ENCODE measurements around the gene LYL1. TPM values are rescaled to one million over a fixed set of nuclear protein-coding genes. Genes with fewer than 3 reads are reported as not detected.

Gene LYL1
- total and polyA plus RNA-seq, 9 of the 15 experiments (the other 6 are each of a cell fraction or from before 2014, with no cell fraction given), result 1.3 to 266 (median 34.0) TPM

GRCh38 chr19:13098277-13099072 lies 4.2 kb downstream of the LYL1 start (continued):
- TF ChIP-seq, protein P1, sequence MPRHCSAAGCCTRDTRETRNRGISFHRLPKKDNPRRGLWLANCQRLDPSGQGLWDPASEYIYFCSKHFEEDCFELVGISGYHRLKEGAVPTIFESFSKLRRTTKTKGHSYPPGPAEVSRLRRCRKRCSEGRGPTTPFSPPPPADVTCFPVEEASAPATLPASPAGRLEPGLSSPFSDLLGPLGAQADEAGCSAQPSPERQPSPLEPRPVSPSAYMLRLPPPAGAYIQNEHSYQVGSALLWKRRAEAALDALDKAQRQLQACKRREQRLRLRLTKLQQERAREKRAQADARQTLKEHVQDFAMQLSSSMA (CRISPR knock-in tag; IDR thresholded peaks at IDR 0.05), result peak; percentile 42; the same call in 1 of the 2 replicates
- TF ChIP-seq, protein P2, sequence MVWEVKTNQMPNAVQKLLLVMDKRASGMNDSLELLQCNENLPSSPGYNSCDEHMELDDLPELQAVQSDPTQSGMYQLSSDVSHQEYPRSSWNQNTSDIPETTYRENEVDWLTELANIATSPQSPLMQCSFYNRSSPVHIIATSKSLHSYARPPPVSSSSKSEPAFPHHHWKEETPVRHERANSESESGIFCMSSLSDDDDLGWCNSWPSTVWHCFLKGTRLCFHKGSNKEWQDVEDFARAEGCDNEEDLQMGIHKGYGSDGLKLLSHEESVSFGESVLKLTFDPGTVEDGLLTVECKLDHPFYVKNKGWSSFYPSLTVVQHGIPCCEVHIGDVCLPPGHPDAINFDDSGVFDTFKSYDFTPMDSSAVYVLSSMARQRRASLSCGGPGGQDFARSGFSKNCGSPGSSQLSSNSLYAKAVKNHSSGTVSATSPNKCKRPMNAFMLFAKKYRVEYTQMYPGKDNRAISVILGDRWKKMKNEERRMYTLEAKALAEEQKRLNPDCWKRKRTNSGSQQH (CRISPR knock-in tag; IDR thresholded peaks at IDR 0.05), result peak; percentile 86; the same call in 1 of the 2 replicates
- TF ChIP-seq ZNF551 (CRISPR knock-in tag; IDR thresholded peaks at IDR 0.05) (peak; percentile 82; the same call in 1 of the 2 replicates), PHF8 (IDR thresholded peaks at IDR 0.05; ENCODE audit: borderline replicate concordance, low read length) (no peak; the same call in 1 of the 2 replicates), MEF2A (IDR thresholded peaks at IDR 0.05; ENCODE audit: control insufficient read depth, low read depth, low read length) (0 out of 2 replicates have a peak, but pooled peaks have one; percentile 8), POLR2A (conservative IDR thresholded peaks at IDR 0.05) (peak; percentile 77), PHTF2 (CRISPR knock-in tag; IDR thresholded peaks at IDR 0.05) (peak; percentile 81; the same call in 1 of the 2 replicates), SMARCE1 (IDR thresholded peaks at IDR 0.05) (0 out of 2 replicates have a peak, but pooled peaks have one; percentile 11), HOXB6 (CRISPR knock-in tag; IDR thresholded peaks at IDR 0.05; ENCODE audit: borderline replicate concordance) (0 out of 2 replicates have a peak, but pooled peaks have one; percentile 37), KLF13 (tag; IDR thresholded peaks at IDR 0.05; ENCODE audit: borderline replicate concordance, low read depth) (no peak), HNRNPH1 (optimal IDR thresholded peaks at IDR 0.05; ENCODE audit: low read depth, low read length) (no peak), NCOA1 (IDR thresholded peaks at IDR 0.05; ENCODE audit: low read depth) (no peak), NELFE (IDR thresholded peaks at IDR 0.05; ENCODE audit: insufficient read depth, insufficient read length) (no peak), OTX1 (CRISPR knock-in tag; IDR thresholded peaks at IDR 0.05) (peak; percentile 95), KLF16 (IDR thresholded peaks at IDR 0.05) (no peak), ILF3 (IDR thresholded peaks at IDR 0.05; ENCODE audit: borderline replicate concordance) (peak; percentile 12; the same call in 1 of the 2 replicates), ZSCAN32 (CRISPR knock-in tag; IDR thresholded peaks at IDR 0.05) (peak; percentile 40; the same call in 1 of the 2 replicates), HMG20A (CRISPR knock-in tag; conservative IDR thresholded peaks at IDR 0.05) (peak; percentile 36; the same call in 1 of the 2 replicates), TFAP4 (CRISPR knock-in tag; IDR thresholded peaks at IDR 0.05; ENCODE audit: borderline replicate concordance) (peak; percentile 4; the same call in 1 of the 2 replicates), SPI1 (IDR thresholded peaks at IDR 0.05; ENCODE audit: borderline replicate concordance, low read depth, low read length) (no peak), NCOR1 (IDR thresholded peaks at IDR 0.05) (no peak), ZNF766 (CRISPR knock-in tag; conservative IDR thresholded peaks at IDR 0.05) (0 out of 2 replicates have a peak, but pooled peaks have one; percentile 3)
- TF ChIP-seq, protein P3, sequence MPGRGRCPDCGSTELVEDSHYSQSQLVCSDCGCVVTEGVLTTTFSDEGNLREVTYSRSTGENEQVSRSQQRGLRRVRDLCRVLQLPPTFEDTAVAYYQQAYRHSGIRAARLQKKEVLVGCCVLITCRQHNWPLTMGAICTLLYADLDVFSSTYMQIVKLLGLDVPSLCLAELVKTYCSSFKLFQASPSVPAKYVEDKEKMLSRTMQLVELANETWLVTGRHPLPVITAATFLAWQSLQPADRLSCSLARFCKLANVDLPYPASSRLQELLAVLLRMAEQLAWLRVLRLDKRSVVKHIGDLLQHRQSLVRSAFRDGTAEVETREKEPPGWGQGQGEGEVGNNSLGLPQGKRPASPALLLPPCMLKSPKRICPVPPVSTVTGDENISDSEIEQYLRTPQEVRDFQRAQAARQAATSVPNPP (IDR thresholded peaks at IDR 0.05; ENCODE audit: borderline replicate concordance, insufficient read depth, insufficient read length), result no peak
- TF ChIP-seq, protein P4, sequence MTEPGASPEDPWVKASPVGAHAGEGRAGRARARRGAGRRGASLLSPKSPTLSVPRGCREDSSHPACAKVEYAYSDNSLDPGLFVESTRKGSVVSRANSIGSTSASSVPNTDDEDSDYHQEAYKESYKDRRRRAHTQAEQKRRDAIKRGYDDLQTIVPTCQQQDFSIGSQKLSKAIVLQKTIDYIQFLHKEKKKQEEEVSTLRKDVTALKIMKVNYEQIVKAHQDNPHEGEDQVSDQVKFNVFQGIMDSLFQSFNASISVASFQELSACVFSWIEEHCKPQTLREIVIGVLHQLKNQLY (CRISPR knock-in tag; conservative IDR thresholded peaks at IDR 0.05), result no peak

Data from K562 (cell line).